Caco-2 (cell line): ENCODE data around the gene PACS1. TPM values are rescaled to one million over a fixed set of nuclear protein-coding genes. Genes with fewer than 3 reads are reported as not detected.

Source experiments
- BruUV-seq: library from RNA; stranded (reverse); fragments of 400-500 nt; replicated peaks from 2 replicates; lab custom pipeline; 2021; lab: Mats Ljungman, UMichigan
- CTCF ChIA-PET: fragments of 300-600 bp; sonication (Branson Sonifier 250); formaldehyde crosslinking; loops from one replicate; lab custom pipeline; 2022; ENCODE audit warnings: antibody characterized with exemption; lab: Charles Lee
- POLR2A ChIA-PET: fragments of 300-600 bp; sonication (Branson Sonifier 250); formaldehyde crosslinking; loops from one replicate; lab custom pipeline; 2022; ENCODE audit warnings: antibody characterized with exemption; lab: Charles Lee
- DNase-seq, 2 experiments: peaks; one replicate each; pipeline versions ENCODE4 v3.0.0 to v3.0.0-alpha.2; 2020 to 2022
- H3K27me3 ChIP-seq: replicated peaks from 2 replicates; pipeline ENCODE4 v1.6.0; 2011; ENCODE audit warnings: low read length; ENCODE audit not compliant: control insufficient read depth, insufficient read depth
- H3K36me3 ChIP-seq: 2 replicates; pipeline ENCODE4 v1.5.1; 2011; ENCODE audit warnings: low read length; ENCODE audit not compliant: control insufficient read depth, insufficient read depth
- H3K4me1 ChIP-seq: fragments of 250-450 bp; sonication (Bioruptor Pico); 2 replicates; pipeline ENCODE4 v1.5.1; 2020; ENCODE audit warnings: mild to moderate bottlenecking
- H3K4me3 ChIP-seq: 2 replicates; pipeline ENCODE4 v1.5.1; 2011; ENCODE audit warnings: low read depth, mild to moderate bottlenecking, control low read depth, low read length
- H3K9me3 ChIP-seq: fragments of 250-450 bp; sonication (Bioruptor Pico); 2 replicates; pipeline ENCODE4 v1.5.1; 2020; ENCODE audit warnings: mild to moderate bottlenecking, moderate library complexity
- H3K27ac Mint-ChIP-seq: one replicate; pipeline ENCODE4 v1.8.0; 2022; ENCODE audit warnings: mixed read lengths; ENCODE audit not compliant: unreplicated experiment
- H3K27me3 Mint-ChIP-seq: one replicate; pipeline ENCODE4 v1.8.0; 2022; ENCODE audit warnings: mixed read lengths; ENCODE audit not compliant: insufficient read depth, unreplicated experiment
- H3K36me3 Mint-ChIP-seq: one replicate; pipeline ENCODE4 v1.8.0; 2022; ENCODE audit warnings: mild to moderate bottlenecking, mixed read lengths; ENCODE audit not compliant: insufficient read depth, unreplicated experiment
- H3K4me1 Mint-ChIP-seq: one replicate; pipeline ENCODE4 v1.8.0; 2022; ENCODE audit warnings: low read depth, mixed read lengths; ENCODE audit not compliant: unreplicated experiment
- H3K4me3 Mint-ChIP-seq: one replicate; pipeline ENCODE4 v1.8.0; 2022; ENCODE audit warnings: mild to moderate bottlenecking, moderate library complexity, mixed read lengths; ENCODE audit not compliant: unreplicated experiment
- H3K9me3 Mint-ChIP-seq: one replicate; pipeline ENCODE4 v1.8.0; 2022; ENCODE audit warnings: mixed read lengths; ENCODE audit not compliant: unreplicated experiment
- intact Hi-C: fragments of 100-400 bp; cut with micrococcal nuclease; formaldehyde crosslinking; loops from one replicate; pipeline ENCODE4 v1.10.0; 2022; ENCODE audit not compliant: unreplicated experiment
- total RNA-seq: library from RNA; stranded (reverse); gene quantifications from 2 replicates; pipeline ENCODE4 v1.2.3, GENCODE V29; 2022
- TF ChIP-seq, protein P1 (sequence below), 2 experiments: fragments of 200-600 bp in 1 of 2; IDR thresholded peaks; 1 replicate in 1 of 2; 2 replicates in 1 of 2; pipeline versions ENCODE4 v1.5.1 to v1.8.0; 2011 to 2022; ENCODE audit warnings: antibody characterized with exemption in 1 of 2, control low read depth in 1 of 2, inconsistent platforms in 1 of 2, low read depth in 1 of 2, low read length in 1 of 2, mild to moderate bottlenecking in 1 of 2, moderate library complexity in 1 of 2; ENCODE audit not compliant: insufficient read depth in 1 of 2, severe bottlenecking in 1 of 2, unreplicated experiment in 1 of 2

PACS1 gene
- total RNA-seq, 1 experiment from 2014 or later, result 82.2 TPM

DNA sequence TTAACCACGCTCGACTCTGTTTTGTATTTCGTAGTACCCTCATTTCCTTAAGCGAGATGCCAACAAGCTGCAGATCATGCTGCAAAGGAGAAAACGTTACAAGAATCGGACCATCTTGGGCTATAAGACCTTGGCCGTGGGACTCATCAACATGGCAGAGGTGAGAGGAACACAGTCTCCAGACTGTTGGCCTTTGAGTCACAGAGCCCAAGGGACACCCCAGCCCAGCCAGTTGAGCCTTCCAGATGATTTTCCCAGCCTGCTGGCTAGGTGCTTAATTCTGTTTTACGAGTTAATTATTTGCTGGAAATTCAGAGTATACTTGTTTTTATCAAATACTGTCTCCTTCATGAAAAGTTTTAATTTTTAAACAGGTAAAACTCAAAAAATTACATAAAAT is 141.0 kb downstream of the PACS1 start:
- ChIA-PET CTCF (no interaction called here), POLR2A (no interaction called here)
- Mint-ChIP-seq H3K9me3 (no peaks in the 10 kb centered on the region), H3K4me3 (no peak overlapping the region), H3K27me3 (no peaks in the 10 kb centered on the region), H3K36me3 (peaks cover 48% of the 10 kb centered on the region), H3K27ac (no peak overlapping the region), H3K4me1 (no peaks in the 10 kb centered on the region)
- TF ChIP-seq, protein P1, sequence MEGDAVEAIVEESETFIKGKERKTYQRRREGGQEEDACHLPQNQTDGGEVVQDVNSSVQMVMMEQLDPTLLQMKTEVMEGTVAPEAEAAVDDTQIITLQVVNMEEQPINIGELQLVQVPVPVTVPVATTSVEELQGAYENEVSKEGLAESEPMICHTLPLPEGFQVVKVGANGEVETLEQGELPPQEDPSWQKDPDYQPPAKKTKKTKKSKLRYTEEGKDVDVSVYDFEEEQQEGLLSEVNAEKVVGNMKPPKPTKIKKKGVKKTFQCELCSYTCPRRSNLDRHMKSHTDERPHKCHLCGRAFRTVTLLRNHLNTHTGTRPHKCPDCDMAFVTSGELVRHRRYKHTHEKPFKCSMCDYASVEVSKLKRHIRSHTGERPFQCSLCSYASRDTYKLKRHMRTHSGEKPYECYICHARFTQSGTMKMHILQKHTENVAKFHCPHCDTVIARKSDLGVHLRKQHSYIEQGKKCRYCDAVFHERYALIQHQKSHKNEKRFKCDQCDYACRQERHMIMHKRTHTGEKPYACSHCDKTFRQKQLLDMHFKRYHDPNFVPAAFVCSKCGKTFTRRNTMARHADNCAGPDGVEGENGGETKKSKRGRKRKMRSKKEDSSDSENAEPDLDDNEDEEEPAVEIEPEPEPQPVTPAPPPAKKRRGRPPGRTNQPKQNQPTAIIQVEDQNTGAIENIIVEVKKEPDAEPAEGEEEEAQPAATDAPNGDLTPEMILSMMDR (IDR thresholded peaks at IDR 0.05; ENCODE audit: insufficient read depth in 1 of 2, low read depth in 1 of 2, low read length in 1 of 2, severe bottlenecking in 1 of 2, unreplicated experiment in 1 of 2), result no peak
- intact Hi-C loops, result no loop called here
- no TSS peak for BruUV-seq
- H3K4me3 ChIP-seq, result no peak overlapping the region
- no peak for DNase-seq
- no peaks in the 10 kb centered on the region for H3K4me1 ChIP-seq
- no peaks in the 10 kb centered on the region for H3K9me3 ChIP-seq
- no peaks in the 10 kb centered on the region for H3K27me3 ChIP-seq
- no peaks in the 10 kb centered on the region for H3K36me3 ChIP-seq

DNA sequence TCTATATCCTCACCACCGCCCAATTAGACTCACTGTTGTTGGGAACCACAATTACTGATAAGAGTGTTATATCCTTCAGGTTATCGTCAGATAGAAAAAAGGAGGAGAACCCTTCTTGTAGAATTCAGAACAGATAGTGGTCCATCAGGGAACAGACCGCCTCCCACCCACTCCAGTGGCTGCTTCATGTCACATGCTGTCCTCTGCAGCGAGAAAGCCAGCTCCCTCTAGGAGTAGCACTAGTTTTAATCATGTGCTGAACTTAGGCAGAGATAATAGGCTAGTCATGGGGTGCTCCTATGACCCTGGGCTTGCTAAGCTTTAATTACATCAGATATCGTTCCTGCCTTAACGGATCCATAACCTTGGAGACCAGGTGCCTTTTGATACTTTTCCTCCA is 146.8 kb downstream of the PACS1 start:
- POLR2A ChIA-PET, result no interaction called here
- H3K4me3 Mint-ChIP-seq, result no peak overlapping the region
- CTCF ChIA-PET, result interaction anchor here (0.9 kb wide), 1 partner anchor 23 kb away, joined by 3 read pairs; no protein-coding TSS in a partner anchor
- Histone ChIP-seq H3K9me3 (no peaks in the 10 kb centered on the region), H3K27me3 (no peaks in the 10 kb centered on the region), H3K4me3 (no peak overlapping the region), H3K4me1 (peaks cover 1% of the 10 kb centered on the region; the same call in 1 of the 2 replicates), H3K36me3 (no peaks in the 10 kb centered on the region; the same call in 1 of the 2 replicates)
- H3K27me3 Mint-ChIP-seq, result no peaks in the 10 kb centered on the region
- peaks cover 54% of the 10 kb centered on the region for H3K36me3 Mint-ChIP-seq
- H3K9me3 Mint-ChIP-seq, result no peaks in the 10 kb centered on the region
- TF ChIP-seq, protein P1 (IDR thresholded peaks at IDR 0.05; ENCODE audit: insufficient read depth in 1 of 2, low read depth in 1 of 2, low read length in 1 of 2, severe bottlenecking in 1 of 2, unreplicated experiment in 1 of 2), result no peak
- peaks cover 9% of the 10 kb centered on the region for H3K4me1 Mint-ChIP-seq
- intact Hi-C loops, result no loop called here
- H3K27ac Mint-ChIP-seq, result no peak overlapping the region
- BruUV-seq, result no TSS peak
- DNase-seq, result peak in 1 of 2 experiments; percentile 14

DNA sequence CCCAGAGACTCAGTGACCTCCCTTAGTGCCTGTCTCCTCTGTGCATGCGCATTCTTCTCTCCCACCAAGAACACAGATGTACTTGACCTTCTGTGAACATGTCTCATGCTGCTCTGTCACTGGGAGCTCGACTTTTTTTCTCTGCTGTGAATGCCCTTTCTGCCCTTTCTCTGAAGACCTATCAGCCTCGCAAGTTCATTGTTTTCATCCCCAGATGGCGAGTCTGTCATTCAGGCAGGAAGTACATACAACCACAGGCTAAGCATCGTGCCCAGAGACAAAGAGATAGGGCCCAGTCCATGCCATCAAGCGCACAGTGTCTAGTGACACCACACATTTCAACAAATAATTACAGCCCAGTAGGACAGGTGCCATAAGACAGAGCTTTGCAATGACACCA is 148.0 kb downstream of the PACS1 start:
- no peaks in the 10 kb centered on the region for H3K9me3 ChIP-seq
- TF ChIP-seq, protein P1 (IDR thresholded peaks at IDR 0.05; ENCODE audit: insufficient read depth in 1 of 2, low read depth in 1 of 2, low read length in 1 of 2, severe bottlenecking in 1 of 2, unreplicated experiment in 1 of 2), result no peak
- Mint-ChIP-seq H3K27me3 (no peaks in the 10 kb centered on the region), H3K4me1 (peaks cover 18% of the 10 kb centered on the region), H3K9me3 (no peaks in the 10 kb centered on the region), H3K27ac (no peak overlapping the region), H3K4me3 (no peak overlapping the region), H3K36me3 (peaks cover 51% of the 10 kb centered on the region)
- H3K4me3 ChIP-seq, result no peak overlapping the region
- no peaks in the 10 kb centered on the region for H3K27me3 ChIP-seq
- DNase-seq, result peak in 1 of 2 experiments; percentile 2
- intact Hi-C loops, result no loop called here
- CTCF ChIA-PET, result interaction anchor here (0.7 kb wide), 2 partner anchors 59 to 160 kb away, joined by 6 to 9 read pairs; no protein-coding TSS in a partner anchor
- POLR2A ChIA-PET, result no interaction called here
- no peaks in the 10 kb centered on the region; the same call in 1 of the 2 replicates for H3K36me3 ChIP-seq
- peaks cover 9% of the 10 kb centered on the region; the same call in 1 of the 2 replicates for H3K4me1 ChIP-seq
- BruUV-seq, result no TSS peak
